OCI-LY3 (cell line): ENCODE results near the gene IL1RAP.

ENCODE experiments used
- CTCF ChIP-seq: fragments of 200-600, 300-600 bp; sonication (generic); IDR thresholded peaks from 2 replicates; pipeline ENCODE4 v1.5.1; 2014; ENCODE audit warnings: antibody characterized with exemption, low read length, low read depth
- EZH2phosphoT487 ChIP-seq: fragments of 200-600 bp; shearing (Covaris generic); IDR thresholded peaks from 2 replicates; pipeline ENCODE4 v1.6.1; 2018; ENCODE audit warnings: antibody characterized with exemption, mixed run types, low read depth

GRCh38 chr3:190506271-190506670 lies 7.6 kb upstream of the IL1RAP start:
- no peak for TF ChIP-seq CTCF
- no peak for TF ChIP-seq EZH2phosphoT487
